ENCODE data around the gene ACP5.
A peak's percentile ranks its signal among the peaks of the same experiment; 100 is the strongest.

DNA sequence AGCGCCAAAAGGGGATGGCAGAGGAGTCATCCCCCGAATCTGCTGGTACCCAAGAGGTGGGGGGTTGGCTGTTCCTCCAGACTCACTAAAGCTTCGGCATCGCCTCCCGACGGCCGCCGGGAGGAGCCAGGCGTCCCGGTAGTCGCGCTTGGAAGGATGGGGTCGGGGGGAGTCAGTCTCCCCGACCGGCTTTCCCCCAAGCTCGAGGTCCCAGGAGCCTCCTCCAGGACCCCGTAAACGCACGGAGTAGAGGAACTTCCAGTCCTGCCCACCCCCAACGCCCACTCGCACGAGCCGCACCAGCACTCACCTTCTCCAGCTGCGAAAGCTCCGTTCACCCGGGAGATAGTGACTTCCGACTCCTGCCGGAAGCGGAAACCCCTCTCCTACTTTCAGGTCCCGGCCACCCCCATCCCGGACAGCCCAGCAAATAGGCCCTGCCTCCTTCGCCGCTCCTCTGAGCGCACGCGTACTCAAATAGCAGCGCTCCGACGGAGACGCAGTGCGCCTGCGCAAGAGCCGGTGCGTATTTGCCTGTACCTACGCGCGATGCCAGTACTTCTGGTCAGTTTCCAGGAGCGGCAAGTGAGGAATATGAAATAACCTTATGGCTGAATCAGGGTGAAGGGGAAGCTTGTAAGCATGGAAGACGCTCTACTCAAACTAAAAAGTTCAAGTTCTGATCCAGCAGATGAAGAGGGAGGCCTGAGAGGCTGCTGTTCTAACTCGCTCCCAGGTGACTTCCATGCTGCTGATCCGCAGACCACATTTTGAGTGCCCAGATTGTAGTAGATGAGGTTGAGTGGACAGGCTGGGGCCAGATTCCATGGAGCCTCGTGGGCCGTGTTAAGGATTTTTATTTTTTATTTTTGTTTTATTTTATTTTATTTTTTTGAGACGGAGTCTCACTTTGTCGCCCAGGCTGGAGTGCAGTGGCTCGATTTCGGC lies 18.3 kb downstream of the ACP5 start, which contains the start of gene ELOF1:
- TF ChIP-seq, protein P1, sequence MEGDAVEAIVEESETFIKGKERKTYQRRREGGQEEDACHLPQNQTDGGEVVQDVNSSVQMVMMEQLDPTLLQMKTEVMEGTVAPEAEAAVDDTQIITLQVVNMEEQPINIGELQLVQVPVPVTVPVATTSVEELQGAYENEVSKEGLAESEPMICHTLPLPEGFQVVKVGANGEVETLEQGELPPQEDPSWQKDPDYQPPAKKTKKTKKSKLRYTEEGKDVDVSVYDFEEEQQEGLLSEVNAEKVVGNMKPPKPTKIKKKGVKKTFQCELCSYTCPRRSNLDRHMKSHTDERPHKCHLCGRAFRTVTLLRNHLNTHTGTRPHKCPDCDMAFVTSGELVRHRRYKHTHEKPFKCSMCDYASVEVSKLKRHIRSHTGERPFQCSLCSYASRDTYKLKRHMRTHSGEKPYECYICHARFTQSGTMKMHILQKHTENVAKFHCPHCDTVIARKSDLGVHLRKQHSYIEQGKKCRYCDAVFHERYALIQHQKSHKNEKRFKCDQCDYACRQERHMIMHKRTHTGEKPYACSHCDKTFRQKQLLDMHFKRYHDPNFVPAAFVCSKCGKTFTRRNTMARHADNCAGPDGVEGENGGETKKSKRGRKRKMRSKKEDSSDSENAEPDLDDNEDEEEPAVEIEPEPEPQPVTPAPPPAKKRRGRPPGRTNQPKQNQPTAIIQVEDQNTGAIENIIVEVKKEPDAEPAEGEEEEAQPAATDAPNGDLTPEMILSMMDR (IDR thresholded peaks at IDR 0.05 in 2 of 3, conservative IDR thresholded peaks at IDR 0.05 in 1 of 3; ENCODE audit: control insufficient read depth in 2 of 3, extremely low read depth in 1 of 3, insufficient read depth in 1 of 3, low read depth in 3 of 3, low read length in 3 of 3), result peak in 1 of 3 experiments; percentile 12; a peak in 1 of 6 replicates
- TF ChIP-seq BACH1 (IDR thresholded peaks at IDR 0.05; ENCODE audit: borderline replicate concordance) (no peak; the same call in 1 of the 2 replicates), BRCA1 (IDR thresholded peaks at IDR 0.05; ENCODE audit: low read depth, low read length) (no peak), NBN (IDR thresholded peaks at IDR 0.05) (no peak)
